Measurements from ENCODE around the gene SLAMF1.

SLAMF1 gene

DNA sequence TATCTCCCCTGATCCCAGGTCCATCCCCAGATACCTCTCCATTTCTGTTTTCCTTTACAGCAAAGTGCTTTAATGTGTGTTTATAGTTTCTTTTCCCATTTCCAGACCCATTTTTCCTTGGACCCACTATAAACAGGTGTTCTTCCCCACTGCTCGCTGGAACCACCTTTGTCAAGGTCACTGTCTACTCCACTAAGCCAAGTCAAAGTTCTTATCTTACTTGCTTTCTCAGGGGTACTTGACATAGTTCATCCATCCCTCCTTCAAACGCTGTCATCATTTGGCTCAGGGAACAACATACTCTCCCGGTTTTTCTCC lies 8.3 kb downstream of the SLAMF1 start:
- DNase-seq, result no peak

DNA sequence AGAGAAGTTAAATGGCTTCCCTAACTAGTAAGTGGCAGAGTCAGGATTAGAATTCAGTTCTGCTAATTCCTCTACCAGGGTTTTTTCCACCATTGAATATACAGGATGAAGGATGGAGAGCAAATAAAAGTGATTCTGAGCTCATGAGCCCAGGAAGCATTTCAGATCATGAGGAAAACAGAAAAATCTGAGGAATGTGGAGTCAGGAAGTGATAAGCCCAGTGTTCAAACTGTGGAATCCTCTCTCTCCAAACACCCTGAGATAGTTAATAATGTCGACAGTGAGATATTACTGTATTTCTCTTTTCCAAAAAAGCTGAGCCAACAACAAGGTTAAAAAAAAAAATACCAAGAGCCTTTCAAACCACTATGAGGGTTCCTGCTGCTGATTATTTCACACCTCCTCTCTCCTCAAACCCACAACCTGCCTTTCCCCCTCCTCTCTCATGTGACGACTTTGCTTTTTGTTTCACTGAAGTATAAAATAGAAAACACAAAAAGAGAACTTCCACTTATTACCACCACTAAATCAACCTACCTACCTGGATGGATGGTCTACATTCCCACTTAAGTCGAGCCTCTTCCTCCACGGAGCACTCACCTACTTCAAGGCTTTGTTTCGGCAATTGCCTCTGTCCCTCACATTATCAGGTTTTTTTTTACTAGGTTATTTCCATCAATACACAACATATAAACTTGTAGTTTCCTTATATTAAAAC lies 8.9 kb downstream of the SLAMF1 start:
- DNase-seq, result peak; percentile 87

DNA sequence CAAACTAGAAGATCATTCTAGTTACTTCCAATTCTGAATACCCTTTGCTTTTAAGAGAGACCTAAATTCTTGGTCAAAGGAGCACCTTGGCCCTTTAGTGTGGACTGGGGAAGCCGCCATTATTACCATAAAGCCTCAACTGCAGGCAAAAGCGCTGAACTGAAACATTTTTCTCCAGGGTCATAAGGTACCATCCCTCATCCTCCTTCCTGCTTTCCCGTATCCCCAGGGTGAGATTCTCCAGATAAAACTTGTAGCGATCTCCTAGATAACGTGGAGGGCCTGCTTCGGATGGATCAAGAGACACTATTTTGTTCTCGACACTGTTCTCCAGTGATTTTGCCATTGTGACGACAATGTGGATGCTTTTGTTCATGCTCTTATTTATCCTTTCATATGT lies 9.8 kb downstream of the SLAMF1 start:
- no peak for DNase-seq

DNA sequence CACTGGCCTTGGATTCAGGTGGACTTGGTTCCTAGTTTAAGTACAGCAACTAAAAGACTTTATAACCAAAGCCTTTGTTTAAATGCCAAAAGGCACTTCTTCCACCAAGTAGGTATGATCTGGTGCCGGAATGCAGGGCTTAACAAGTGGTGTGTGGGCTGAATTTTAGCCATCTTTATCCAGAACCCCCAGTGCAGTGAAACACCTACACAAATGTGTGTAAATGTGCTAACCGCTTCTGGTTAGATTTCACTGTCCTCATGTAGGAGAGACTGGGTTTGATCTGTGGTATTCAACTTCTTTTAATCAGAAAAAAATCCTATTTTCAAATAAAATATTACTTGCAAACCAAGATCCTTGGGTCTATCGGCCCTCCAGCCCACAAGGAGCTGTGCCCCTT lies 10.3 kb downstream of the SLAMF1 start:
- DNase-seq, result no peak

DNA sequence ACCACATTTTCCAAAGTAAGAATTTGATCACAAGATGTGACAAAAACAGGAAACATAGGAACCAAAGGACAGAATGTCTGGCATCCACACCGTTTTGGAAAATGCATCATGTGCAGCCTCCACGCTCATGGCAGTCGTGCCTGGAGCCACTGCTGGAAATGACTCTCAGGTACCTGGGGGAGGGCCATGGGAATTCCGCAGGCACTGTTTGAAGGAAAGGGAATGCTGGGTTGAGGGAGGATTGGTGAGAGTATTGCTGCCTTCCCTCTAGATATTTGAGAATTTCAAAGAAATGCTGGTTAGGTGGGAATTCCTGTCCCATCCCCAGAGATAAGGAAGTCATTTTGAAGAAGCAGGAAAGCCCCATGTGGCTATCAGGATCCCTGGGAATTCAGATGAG lies 10.8 kb downstream of the SLAMF1 start:
- no peak for DNase-seq

DNA sequence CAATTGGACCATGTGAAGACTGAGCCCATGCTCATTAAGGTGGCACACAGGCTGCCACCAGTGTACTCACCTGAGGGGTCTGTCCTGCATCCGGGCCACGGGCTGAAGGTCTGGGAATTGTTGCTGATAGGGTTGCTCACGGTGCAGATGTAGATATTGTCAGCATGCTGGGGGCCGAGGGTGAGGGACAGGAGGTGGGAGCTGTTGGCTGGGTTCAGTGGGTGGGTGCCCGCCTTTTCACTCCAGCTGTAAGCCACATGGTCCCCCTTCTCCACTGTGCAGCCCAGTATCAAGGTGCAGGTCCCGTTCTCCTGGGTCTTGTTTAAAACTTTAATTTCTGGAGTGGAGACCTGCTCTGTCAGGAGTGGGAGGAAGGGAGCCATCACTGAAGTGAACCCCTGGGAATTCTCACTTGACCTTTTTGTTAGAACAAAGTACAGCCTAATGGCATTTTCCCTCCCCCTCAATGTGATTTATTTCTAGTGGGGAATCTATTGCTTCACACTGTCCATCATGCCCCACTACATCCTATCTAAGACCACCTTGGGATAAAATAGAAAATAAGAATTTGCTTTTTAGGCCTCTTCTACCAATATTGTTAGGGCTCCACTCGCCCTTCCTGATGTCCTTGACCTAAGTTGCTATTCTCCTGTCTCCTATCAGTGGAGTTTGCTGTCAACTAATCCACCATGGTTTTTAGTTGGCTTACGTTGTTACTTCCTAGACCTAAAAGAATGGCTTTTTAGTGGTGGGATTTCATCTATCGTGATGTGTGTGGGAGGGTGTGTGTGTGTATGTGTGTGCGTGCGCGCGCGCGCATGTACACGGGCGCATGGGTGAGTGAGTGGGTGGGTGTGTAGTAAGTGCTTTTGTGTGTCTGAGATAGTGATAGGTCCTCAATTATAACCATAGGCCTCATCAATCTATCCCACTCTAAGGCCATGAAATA lies 12.0 kb downstream of the SLAMF1 start:
- no peak for DNase-seq

DNA sequence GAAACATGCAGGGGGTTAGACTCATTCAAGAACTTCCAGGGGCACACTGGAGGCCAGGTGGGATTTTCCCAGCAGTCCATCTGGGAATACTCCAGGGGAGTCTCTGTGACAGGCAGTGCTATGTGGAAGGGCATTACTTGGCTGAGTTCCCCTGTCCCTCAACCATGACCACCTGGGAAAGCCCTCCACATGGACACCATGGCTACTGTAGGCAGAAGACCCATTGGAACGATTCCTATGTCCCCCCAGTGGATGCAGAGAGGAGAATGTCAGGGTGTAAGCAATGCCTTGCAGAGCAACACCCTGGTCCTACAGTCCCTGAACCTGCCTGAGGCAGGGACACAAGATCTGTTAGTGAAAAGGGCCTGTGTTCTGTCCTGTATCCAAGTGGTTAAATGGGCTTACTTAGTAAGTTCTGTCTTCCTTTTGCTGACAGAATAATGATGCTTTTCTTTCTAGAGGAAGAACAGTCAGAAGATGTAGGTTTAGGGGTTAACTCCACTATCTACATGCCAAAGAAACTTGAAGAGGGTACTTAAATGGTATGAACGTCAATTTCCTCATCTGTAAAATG lies 13.4 kb downstream of the SLAMF1 start:
- DNase-seq, result no peak

DNA sequence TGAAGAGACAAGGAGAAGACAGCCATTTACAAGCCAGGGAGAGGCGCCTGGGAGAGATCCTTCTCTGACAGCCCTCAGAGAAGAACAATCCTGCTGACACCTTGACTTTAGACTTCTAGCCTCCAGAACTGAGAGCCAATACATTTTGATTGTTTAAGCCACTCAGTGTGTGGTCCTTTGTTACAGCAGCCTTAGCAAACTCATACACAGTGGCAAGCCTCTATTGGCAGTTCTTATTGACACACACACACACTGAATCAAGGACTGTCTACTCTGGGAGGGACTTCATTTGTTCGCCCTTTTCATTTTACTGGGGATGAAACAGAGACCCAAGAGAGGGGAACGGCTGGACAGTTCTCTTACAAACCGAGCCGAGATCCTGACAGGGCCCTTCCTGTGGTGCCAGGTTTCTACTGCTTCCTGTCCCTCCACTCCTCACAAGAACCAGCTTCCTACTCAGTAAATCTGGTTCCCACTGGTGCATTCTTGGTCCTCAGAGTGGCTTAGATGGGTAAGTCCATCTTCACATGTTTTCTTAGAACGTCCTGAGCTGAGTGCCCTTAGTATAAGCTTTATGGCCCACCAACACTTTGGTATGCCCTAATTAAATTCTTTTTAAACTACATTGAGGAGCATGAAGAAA lies 14.7 kb downstream of the SLAMF1 start:
- DNase-seq, result no peak

DNA sequence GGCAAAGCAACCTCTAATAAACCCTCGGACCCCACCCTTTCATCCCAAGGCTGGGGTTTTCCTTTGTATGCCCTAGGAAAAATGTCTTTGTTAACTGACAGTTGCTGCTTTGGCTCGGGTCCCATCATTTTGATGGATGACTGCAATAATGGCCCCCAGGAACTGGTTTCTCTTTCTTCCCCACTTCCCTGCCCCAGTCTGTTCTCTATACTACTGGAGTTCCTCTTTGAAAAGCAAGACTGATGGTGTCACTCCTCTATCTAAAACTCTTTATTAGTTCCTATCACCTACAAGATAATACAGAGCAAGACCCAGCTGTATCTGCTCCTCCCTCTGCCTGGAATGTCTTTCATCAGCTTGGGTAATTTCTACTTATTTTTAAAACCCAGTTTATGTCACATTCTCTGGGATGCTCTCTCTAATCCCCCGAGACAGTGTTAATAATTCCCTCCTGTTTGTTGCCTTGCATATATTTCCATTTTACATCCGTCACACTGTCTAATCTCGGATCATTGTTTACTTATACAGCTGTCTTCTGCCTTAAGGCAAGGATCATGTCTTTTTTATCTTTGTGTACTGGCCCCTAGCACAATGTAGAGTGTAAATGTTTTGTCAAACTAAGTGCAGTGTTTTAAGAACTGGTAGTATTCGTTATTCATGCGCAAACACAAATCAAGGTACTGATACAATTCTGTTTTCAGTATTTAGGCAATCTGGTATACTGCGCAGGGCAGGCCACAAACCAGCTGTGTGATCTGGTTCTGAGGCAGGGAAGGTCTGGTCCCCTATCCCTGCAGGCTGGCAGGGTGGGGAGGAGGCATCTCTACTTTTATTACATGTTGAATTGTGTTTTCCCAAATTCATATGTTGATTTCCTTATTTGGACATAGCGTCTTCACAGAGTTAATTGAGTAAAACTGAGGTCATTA lies 16.1 kb downstream of the SLAMF1 start:
- DNase-seq, result no peak

DNA sequence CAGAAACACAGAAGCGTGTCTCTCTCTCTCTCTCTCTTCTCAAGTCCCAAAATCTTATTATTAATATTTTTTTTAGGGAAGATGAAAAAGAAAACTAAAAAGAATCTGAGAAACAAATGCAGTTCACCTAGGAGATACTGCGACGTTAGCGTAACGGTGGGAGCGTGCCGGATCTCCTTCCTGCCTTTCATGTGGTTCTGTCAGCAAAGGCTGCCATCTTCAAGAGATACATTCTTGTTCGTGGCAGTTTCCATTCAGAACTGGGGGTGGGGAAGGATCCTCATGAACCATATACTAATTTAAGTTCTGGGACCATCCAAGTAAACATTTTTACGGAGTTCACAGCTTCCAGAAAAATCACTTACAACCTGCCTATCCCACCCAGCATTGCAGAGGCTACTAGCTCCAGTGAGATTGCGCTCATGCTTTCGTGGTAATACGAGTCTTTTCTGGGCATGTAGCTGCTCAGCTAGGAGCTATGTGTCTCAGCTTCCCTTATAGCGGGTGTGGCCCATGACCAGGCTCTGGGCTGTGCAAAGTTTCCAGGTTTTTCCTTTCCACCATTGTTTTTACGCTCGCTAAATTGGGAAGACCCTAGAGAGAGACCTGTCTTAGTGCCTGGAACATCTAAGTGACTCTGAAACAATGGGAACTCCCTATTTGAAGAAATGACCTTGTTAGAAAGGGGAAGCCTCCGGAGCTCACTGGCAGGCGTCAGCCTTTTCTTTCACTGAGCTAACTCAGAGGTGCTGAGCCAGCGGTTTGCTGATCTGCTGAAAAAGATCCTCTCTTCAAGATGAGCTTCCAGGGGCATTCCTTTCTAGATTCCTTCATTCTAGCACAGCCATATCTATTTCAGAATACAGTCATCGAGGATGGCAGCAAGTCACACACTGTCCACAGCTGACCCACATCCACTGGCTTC lies 17.3 kb downstream of the SLAMF1 start:
- peak; percentile 74 for DNase-seq

DNA sequence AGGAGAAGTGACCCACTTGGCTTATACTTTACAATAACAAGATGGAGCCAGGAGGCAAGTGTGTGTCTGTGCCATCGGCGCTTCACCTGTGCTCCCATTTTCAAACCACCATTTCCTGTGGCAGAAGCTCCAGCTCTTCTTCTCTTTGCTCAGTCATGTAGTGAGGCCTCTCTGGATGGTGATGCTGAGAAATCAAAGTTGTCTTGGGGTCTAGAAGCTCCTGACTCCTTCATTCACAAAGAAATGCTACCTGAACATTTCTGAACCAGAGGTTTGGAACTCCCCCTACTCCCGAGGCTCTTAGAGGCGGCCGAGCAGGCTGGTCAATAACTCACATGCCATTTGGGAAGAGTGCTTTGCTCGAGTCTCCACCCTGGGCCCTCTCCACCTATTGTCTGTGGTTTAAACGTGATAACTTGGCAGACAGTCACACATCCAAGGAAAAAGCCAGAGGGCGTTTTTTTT lies 18.0 kb downstream of the SLAMF1 start:
- peak; percentile 62 for DNase-seq

DNA sequence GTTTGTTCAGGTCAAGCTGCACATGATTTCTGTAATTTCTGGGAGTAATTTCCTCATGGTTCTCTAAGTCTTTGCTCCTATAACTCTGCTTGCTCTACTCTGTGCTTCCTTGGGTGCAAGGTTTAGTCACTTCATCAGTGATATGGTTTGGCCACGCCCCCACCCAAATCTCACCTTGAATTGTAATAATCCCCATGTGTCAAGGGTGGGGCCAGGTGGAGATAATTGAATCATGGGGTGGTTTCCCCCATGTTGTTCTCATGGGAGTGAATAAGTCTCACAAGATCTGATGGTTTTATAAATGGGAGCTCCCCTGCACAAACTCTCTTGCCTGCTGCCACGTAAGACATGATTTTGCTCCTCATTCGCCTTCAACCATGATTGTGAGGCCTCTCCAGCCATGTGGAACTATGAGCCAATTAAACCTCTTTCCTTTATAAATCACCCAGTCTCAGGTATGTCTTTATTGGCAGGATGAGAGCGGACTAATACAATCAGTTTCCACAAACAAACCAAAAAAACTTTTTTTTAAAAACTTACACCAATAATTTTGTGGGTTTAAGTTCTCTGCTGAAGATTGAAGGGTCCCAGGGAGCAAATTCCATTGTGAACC lies 19.1 kb downstream of the SLAMF1 start:
- peak; percentile 81 for DNase-seq

DNA sequence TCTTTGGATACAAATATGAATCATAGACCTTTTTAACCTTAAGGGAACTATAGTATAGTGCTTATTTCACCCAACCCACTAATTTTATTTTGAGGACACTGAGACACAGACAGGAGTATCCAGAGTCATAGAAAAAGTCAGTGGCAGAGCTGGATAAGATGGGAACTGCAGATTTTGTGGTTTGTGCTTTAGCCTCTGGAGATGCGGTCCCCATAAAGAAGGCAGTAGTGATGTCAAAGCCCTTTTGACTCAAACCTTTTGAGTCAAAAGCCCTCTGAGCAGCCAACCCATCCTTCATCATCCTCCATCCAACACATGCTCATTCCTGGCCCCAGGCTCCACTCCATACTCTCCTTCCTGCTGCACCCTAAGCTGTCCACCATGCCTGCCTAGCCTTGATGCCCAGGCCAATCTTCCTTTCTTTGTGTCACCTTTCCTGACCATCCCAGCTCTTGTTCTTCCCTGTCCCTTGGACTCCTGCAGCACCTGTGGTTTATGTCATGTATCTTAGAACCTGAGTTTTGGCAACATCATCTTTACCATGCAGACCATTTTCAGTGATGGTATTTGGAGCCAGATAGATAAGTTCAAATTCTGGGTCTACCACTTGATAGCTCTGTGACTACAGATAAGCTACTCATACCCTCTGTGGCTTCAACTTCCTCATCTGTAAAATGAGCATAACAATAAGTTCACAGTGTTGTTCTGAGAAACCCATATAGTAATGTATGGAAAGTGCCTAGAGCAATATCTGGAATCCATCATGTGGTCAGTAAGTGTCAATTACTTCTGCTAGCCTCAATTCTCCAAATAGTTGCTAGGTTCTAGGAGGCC lies 20.1 kb downstream of the SLAMF1 start:
- peak; percentile 87 for DNase-seq

DNA sequence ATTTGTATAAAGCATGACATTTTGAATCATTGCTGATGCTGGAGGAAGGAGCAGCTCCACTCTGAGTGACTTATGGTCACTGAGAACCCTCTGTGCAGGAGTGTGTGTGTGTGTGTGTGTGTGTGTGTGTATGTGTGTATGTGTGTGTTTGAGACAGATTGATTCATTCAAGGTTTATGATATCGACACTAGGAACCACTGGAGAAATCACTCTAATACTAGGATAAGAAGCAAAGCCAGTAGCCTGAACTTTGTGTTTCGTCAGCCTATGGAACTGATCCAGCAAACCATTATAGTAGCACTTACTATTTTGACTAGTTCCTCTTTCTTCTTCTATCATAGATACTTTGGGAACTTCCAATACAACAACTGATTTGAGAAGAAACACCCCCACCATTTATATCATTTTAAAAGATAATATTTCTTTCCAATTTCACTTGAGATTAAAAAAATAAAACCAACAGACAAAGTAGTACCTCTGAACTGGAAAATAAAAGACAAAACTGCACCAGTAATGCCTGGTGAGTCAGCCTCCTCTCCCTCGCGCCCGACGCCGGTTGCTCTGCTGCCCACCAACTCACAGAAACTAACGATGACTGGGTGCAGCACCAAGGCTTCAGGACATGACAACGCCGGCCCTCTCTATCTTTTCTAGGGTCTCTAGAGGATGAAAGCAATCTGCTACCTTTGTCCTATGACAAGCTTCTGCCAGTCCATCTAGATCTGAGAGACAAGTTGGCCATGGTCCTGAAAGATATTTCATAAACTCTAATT lies 20.9 kb downstream of the SLAMF1 start:
- peak; percentile 80 for DNase-seq

DNA sequence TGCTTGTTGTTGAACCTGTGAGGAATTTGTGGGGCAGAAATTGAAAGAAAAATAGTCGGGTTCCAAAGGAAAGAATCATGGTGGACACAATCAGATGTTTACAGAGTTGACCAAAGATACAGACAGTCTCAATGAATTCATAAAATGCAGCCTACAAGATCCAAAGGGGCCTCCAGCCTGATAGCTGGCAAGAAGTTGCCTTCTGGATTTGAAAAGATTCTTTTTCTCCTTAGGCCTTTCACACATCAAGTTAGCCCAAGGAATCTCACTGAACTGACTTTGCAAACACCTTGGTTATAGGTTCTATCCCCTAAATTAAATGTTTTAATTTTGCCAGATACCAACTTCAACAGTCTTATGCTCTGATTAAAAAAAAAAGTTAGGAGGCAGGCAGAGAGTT lies 21.5 kb downstream of the SLAMF1 start:
- DNase-seq, result no peak

DNA sequence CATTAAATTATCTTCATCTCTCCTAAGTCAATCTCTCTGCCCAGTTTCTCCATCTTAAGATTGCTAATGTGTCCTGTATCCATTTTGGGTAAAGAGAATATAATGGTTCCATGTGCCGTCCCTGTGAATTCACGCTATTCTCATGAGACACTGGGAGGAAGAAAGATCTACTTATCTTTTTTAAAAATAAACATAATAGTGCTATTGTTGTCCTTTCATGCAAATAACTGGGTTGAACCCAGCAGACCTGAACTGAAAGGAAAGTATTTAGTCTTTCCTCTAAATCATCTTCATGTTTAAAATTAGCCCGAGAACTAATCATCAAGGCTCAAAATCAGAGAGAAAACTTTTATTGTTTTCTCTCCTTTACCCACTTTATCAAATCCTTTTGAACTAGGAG lies 22.4 kb downstream of the SLAMF1 start:
- no peak for DNase-seq

DNA sequence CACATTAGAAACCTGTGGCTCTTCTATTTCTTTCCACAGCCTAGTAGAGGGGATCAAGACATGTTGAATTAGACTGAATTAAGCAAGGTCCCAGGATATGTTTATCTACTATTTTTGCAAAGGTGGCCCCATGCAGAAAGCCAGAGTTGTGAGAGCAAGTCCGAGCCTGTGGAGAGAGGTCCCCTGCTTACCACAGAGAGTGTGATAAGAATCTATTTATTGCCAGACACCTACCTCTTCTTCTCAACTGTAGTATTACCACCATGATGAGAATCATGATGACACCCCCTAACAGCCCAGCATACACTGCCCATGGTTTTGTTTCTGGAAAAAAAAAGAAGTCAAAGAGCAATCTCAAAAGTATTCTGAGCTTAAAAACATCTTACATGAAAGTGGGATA lies 23.0 kb downstream of the SLAMF1 start:
- peak; percentile 67 for DNase-seq

DNA sequence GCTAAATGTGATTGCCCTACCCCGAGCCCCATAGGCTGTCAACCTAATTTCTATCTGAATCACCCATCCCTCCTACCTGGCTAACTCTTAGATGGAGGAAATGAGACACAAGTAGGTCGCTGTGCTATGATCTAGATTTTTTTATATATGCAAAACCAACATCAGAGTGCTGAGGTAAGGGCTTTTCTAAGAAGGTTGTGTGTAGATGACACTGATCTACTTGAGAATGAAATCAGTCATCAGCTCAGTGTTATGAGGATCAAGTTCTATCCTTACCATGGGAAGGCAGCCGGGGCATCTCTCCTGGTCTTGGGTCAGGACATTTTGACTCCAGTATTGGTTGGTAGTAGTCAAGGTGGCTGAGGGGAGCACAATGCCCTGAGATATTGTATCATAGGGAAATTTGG lies 23.6 kb downstream of the SLAMF1 start:
- peak; percentile 91 for DNase-seq

All from activated CD4-positive, alpha-beta T cell treated with anti-CD3 and anti-CD28 coated beads, Interleukin-10, Interleukin-2, amounts not matched to agents 100 ng/mL and 50 ng/mL, durations not matched to agents 16 hours and 8 hours (primary cell).